Hematopoietic multipotent progenitor cell treated with erythropoietin and hydrocortisone succinate and interleukin-3 and kit ligand, for 8 days (in vitro differentiated cells): ENCODE results near the gene CD82.

Experiments
- DNase-seq: peaks from one replicate; pipeline ENCODE4 v3.0.0-alpha.2; 2015

The CD82 gene

GRCh38 chr11:44605068-44605708 lies 39.7 kb downstream of the CD82 start:
- DNase-seq: no peak

GRCh38 chr11:44605965-44606364 lies 40.5 kb downstream of the CD82 start:
- DNase-seq: no peak

GRCh38 chr11:44606472-44606871 lies 41.0 kb downstream of the CD82 start:
- DNase-seq: no peak

- peak; percentile 60 for DNase-seq
Observed at GRCh38 chr11:44607319-44607962, 42.0 kb downstream of the CD82 start.

GRCh38 chr11:44607987-44608386 lies 42.5 kb downstream of the CD82 start:
- no peak for DNase-seq

GRCh38 chr11:44608651-44608990 lies 43.2 kb downstream of the CD82 start:
- DNase-seq: no peak

GRCh38 chr11:44608991-44609782 lies 43.7 kb downstream of the CD82 start:
- DNase-seq: no peak

GRCh38 chr11:44609783-44610155 lies 44.3 kb downstream of the CD82 start:
- DNase-seq: no peak

GRCh38 chr11:44610186-44610955 lies 44.9 kb downstream of the CD82 start:
- no peak for DNase-seq

GRCh38 chr11:44611088-44611487 lies 45.6 kb downstream of the CD82 start:
- DNase-seq: peak; percentile 23

- no peak for DNase-seq
Observed at GRCh38 chr11:44611687-44612434, 46.4 kb downstream of the CD82 start.

- peak; percentile 79 for DNase-seq
Observed at GRCh38 chr11:44613153-44613552, 47.7 kb downstream of the CD82 start.

GRCh38 chr11:44614281-44614775 lies 48.9 kb downstream of the CD82 start:
- DNase-seq: peak; percentile 79

- DNase-seq: peak; percentile 60
Observed at GRCh38 chr11:44615041-44615755, 49.7 kb downstream of the CD82 start.

- DNase-seq: no peak
Observed at GRCh38 chr11:44615913-44616791, 50.7 kb downstream of the CD82 start.

- DNase-seq: no peak
Observed at GRCh38 chr11:44617671-44618461, 52.4 kb downstream of the CD82 start.

- no peak for DNase-seq
Observed at GRCh38 chr11:44618561-44619425, 53.3 kb downstream of the CD82 start.

- DNase-seq: no peak
Observed at GRCh38 chr11:44620328-44620725, 54.9 kb downstream of the CD82 start.
